GM19455 (cell line): ENCODE data around the gene ANTXRL.
"Not testable (repeated sequence)": the region's sequence is repeated elsewhere in the genome, so short reads cannot be mapped to it uniquely, and the experiment has no call there.

Experiments
- ATAC-seq: cut with Tn5 transposase; IDR thresholded peaks from one replicate; pipeline ENCODE4 v1.9.1; 2021; ENCODE audit not compliant: unreplicated experiment

ANTXRL gene

GRCh38 chr10:46293832-46294640 is 7.2 kb downstream of the ANTXRL start:
- no peak for ATAC-seq

- ATAC-seq = no peak
Observed at GRCh38 chr10:46294641-46295220, 7.9 kb downstream of the ANTXRL start.

GRCh38 chr10:46295350-46296010 is 8.7 kb downstream of the ANTXRL start:
- not testable (repeated sequence) for ATAC-seq

- not testable (repeated sequence) for ATAC-seq
Observed at GRCh38 chr10:46296086-46296485, 9.3 kb downstream of the ANTXRL start.

GRCh38 chr10:46296641-46297141 is 9.9 kb downstream of the ANTXRL start:
- no peak for ATAC-seq

GRCh38 chr10:46297406-46298204 is 10.8 kb downstream of the ANTXRL start:
- ATAC-seq = no peak

- ATAC-seq = no peak
Observed at GRCh38 chr10:46298477-46299285, 11.9 kb downstream of the ANTXRL start.

- ATAC-seq = no peak
Observed at GRCh38 chr10:46299286-46299535, 12.4 kb downstream of the ANTXRL start.

- no peak for ATAC-seq
Observed at GRCh38 chr10:46299536-46300369, 13.0 kb downstream of the ANTXRL start.

- not testable (repeated sequence) for ATAC-seq
Observed at GRCh38 chr10:46300370-46300711, 13.5 kb downstream of the ANTXRL start.

- ATAC-seq = no peak
Observed at GRCh38 chr10:46301056-46301645, 14.4 kb downstream of the ANTXRL start.

GRCh38 chr10:46301721-46302479 is 15.1 kb downstream of the ANTXRL start:
- ATAC-seq = no peak

GRCh38 chr10:46302765-46303352 is 16.1 kb downstream of the ANTXRL start:
- ATAC-seq = not testable (repeated sequence)

GRCh38 chr10:46304062-46304461 is 17.3 kb downstream of the ANTXRL start:
- no peak for ATAC-seq

- not testable (repeated sequence) for ATAC-seq
Observed at GRCh38 chr10:46304671-46305070, 17.9 kb downstream of the ANTXRL start.

- ATAC-seq = no peak
Observed at GRCh38 chr10:46305079-46305818, 18.5 kb downstream of the ANTXRL start.

GRCh38 chr10:46305986-46306385 is 19.2 kb downstream of the ANTXRL start:
- no peak for ATAC-seq
